CD4-positive, alpha-beta T cell treated with Interleukin-15 for 1 hour (primary cell): ENCODE data around the gene FMNL1.

Experiments used
- DNase-seq: peaks from one replicate; pipeline ENCODE4 v3.0.0-alpha.2; 2020

The FMNL1 gene

GRCh38 chr17:45222996-45223538 lies 1.4 kb downstream of the FMNL1 start:
- DNase-seq: peak; percentile 21

GRCh38 chr17:45223539-45224528 lies 2.1 kb downstream of the FMNL1 start:
- peak; percentile 76 for DNase-seq

- peak; percentile 34 for DNase-seq
Observed at GRCh38 chr17:45224671-45225050, 3.0 kb downstream of the FMNL1 start.

- peak; percentile 65 for DNase-seq
Observed at GRCh38 chr17:45225051-45225700, 3.5 kb downstream of the FMNL1 start.

GRCh38 chr17:45225964-45226530 lies 4.4 kb downstream of the FMNL1 start:
- DNase-seq: peak; percentile 99

GRCh38 chr17:45226576-45226975 lies 4.9 kb downstream of the FMNL1 start:
- DNase-seq: no peak

- DNase-seq: peak; percentile 72
Observed at GRCh38 chr17:45227101-45227925, 5.6 kb downstream of the FMNL1 start.

GRCh38 chr17:45227926-45228762 lies 6.5 kb downstream of the FMNL1 start:
- peak; percentile 39 for DNase-seq

GRCh38 chr17:45228763-45229539 lies 7.3 kb downstream of the FMNL1 start:
- peak; percentile 96 for DNase-seq

- DNase-seq: peak; percentile 62
Observed at GRCh38 chr17:45229681-45230409, 8.2 kb downstream of the FMNL1 start.

GRCh38 chr17:45230410-45230786 lies 8.7 kb downstream of the FMNL1 start:
- no peak for DNase-seq

GRCh38 chr17:45230787-45231480 lies 9.2 kb downstream of the FMNL1 start:
- DNase-seq: peak; percentile 35

- DNase-seq: peak; percentile 64
Observed at GRCh38 chr17:45231481-45232116, 9.9 kb downstream of the FMNL1 start.

- DNase-seq: no peak
Observed at GRCh38 chr17:45232514-45233422, 11.1 kb downstream of the FMNL1 start.

GRCh38 chr17:45233423-45233924 lies 11.8 kb downstream of the FMNL1 start:
- DNase-seq: no peak

- peak; percentile 64 for DNase-seq
Observed at GRCh38 chr17:45234641-45235415, 13.1 kb downstream of the FMNL1 start.
